HG03103 (cell line): ENCODE results near the gene ABCC2.
"Not testable (repeated sequence)": the region's sequence is repeated elsewhere in the genome, so short reads cannot be mapped to it uniquely, and the experiment has no call there.

Experiments
- ATAC-seq: cut with Tn5 transposase; IDR thresholded peaks from one replicate; pipeline ENCODE4 v1.9.1; 2021; ENCODE audit warnings: low read depth; ENCODE audit not compliant: unreplicated experiment

The ABCC2 gene

DNA sequence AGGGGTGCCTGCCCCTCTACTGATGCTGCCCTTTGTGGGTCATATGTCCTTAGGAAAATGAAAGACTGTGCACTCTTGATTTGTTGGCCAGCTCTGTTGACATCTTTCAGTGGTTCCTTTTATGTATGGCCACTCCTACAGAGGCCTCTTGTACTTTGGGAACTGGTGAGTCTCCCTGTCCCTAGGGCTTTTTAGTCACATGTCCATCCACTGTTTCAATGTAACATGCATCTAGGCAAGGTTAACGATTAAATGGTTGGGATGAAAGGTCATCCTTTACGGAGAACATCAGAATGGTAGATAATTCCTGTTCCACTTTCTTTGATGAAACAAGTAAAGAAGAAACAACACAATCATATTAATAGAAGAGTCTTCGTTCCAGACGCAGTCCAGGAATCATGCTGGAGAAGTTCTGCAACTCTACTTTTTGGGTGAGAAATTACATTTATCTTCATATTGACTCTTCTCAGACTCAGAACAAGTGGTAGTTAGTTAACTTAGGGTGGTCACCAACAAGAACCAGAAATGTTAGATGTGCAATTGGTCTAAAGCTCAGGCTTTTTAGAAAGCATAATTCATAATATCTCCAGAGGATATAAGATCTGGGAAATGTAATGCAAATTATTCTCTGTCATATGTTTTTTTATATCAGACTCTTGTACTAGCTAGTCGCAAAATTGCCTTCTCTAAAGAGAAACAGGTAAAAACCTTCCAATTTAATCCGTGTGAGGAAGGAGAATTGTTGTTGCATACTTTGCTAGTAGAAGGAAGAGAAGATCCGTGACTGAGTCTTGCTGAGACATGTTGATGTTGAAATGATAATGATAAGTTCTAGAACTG is at the start of gene ABCC2:
ABCC2 (plus strand) TSS at position 194 of the 840 bp plus-strand sequence; CDS start at position 399, 205 bp downstream.
- ATAC-seq, result no peak

DNA sequence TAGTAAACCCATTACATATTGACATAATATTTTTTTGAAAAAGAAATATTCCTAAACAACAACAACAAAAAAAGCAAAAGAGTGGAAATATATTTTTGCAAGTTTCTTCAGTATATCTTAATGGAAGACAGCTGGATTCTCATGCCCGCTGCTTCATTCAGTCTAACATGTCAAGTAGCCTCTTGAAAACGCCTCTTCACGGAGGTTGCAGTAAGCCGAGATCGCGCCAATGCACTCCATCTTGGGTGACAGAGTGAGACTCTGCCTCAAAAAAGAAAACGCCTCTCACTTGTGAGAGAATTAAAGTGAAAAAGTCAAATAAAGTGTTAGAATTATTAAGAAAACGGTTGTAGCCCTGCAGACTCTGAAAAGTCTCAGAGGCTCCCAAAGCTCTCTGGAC is 49.1 kb upstream of the ABCC2 start:
- ATAC-seq, result no peak

DNA sequence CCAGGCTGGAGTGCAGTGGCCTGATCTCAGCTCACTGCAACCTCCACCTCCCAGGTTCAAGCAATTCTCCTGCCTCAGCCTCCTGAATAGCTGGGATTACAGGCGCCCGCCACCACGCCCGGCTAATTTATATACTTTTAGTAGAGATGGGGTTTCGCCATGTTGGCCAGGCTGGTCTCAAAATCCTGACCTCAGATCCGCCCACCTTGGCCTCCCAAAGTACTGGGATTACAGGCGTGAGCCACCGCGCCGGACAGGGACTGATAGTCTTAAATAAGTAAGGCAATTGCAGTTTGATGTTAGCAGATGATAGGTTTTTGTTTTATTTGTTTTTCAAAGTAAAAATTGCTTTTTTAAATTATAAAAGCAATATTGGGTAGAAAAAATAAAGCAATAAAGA is 48.3 kb upstream of the ABCC2 start:
- not testable (repeated sequence) for ATAC-seq

DNA sequence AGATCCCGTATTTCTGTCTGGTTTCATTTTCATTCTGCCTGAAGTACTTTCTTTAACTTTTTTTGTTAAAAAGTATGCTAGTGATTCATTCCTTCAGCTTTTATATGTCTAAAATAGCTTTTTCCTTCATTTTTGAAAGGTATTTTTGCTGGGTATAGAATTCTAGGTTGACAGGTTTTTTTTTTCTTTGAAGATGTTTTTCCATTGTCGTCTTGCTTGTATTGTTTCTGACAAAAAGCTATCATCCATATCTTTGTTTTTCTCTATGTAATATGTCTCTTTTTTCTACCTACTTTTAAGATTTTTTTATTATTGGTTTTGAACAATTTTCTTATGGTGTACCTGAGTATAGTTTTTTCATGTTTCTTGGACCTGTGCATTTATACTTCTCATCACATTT is 42.2 kb upstream of the ABCC2 start:
- no peak for ATAC-seq

DNA sequence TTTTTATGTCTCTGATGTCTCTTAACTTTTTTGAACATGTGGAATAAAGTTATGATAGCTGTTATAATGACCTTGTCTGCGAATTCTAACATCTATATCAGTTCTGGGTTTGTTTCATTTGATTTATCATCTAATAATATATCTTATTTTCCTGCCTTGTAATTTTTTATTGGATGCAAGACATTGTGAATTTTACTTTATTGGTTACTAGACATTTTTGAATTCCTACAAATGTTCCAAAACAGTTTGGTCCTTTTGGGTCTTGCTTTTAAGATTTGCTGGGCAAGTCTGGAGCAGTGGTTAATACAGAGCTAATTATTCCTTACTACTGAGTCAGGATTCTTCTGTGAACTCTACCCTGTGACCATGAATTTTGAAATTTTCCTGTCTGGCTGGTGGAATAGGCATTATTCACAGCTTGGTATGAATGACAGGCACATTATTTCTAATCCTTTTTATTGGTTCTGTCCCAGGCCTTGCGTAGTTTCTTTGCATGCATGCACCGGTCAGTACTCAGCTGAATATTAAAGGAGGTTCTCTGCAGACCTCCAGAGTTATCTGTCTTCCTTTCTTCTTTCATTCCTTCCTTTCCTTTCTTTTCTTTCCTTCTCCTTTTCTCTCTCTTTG is 41.4 kb upstream of the ABCC2 start:
- ATAC-seq, result no peak

DNA sequence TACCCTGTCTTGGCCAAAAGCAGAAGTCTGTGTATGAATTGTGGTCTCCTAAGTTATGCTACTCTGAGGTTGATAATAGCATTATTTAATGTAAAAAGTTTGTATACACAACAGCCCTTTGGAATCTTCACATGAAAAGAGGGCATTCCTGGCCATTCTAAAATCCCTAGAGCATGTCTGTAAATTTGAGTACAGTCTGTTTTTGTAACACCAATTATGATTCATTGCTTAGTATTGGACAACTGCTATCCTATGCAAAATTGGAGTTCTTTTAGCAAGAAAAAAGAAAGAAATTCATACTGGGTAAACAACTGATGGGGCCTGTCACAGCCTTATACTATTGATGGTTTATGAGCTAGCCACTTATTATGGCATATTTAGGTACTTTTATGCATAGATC is 40.2 kb upstream of the ABCC2 start:
- ATAC-seq, result no peak

DNA sequence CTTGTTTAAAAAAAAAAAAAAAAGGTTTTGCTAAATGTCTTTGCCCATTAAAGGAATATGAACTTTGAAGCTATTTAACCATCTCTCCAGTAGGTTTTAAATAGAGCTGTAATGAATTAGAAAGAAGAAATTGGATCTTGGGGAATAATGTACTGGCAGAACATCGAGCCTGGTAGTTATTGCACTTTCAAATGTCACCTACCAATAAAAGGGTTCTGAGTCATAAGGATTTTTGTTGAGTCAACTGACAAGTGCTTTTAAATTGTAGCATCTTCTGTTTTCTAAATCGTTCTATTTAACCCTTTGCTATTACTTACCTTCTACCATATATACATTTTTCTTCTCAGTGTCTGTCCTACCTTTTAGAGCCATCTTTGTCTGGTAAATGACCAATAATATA is 39.7 kb upstream of the ABCC2 start:
- ATAC-seq, result no peak

DNA sequence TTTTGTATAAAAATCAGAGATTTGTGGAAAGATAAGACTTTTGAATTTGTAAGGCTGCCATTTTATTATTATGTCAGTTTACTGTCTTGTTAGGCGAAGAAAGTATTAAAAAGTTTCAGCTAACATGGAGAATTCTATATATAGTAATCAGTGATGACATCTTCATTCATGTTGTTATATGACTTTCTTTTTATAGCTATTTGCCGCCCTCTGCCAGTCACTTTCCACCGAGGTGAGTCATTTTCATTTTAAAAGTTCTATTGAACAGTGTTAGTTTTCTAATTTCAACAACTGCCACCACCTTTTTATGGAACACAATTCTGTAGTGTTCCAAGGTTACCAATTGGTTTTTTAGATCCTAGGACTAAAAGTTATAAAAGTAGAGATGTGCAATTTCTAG is 38.6 kb upstream of the ABCC2 start:
- no peak for ATAC-seq

DNA sequence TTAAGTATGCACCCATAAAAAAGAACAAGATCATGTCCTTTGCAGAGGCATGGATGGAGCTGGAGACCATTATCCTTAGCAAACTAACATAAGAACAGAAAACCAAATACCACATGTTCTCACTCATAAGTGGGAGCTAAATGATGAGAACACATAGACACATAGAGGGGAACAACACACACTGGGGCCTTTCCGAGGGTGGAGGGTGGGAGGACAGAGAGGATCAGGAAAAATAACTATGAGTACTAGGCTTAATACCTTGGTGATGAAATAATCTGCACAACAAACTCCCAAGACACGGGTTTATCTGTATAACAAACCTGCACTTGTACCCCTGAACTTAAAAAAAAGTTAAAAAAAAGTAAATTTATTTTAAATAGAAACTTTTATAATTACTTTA is 36.3 kb upstream of the ABCC2 start:
- ATAC-seq, result not testable (repeated sequence)

DNA sequence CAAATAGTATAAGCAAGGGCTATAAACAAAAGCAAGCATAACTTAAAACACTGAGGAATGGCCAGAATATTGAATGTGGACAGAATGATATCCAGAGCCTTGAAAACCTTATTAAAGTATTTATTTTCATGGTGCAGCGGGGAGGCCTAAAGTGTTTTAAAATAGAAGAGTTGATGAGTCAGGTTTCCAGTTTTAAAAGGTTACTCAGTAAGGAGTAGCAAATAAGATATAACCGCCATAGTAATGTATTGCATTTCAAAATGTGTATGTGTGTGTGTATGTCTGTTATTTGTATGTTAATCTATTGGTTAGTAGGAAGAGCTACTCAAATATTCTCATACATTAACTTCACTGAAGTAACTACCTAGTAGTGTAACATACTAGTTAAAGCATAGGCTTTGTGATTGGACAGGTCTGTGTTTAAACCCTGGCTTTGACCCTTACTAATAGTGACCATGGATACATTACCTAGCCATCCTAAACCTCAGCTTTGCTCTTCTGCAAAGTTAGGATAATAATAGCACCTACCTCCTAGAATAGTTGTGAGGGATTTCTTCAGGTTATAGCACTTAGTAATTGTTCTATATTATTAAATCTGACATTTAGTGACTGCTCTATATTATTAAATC is 33.5 kb upstream of the ABCC2 start:
- ATAC-seq, result no peak

DNA sequence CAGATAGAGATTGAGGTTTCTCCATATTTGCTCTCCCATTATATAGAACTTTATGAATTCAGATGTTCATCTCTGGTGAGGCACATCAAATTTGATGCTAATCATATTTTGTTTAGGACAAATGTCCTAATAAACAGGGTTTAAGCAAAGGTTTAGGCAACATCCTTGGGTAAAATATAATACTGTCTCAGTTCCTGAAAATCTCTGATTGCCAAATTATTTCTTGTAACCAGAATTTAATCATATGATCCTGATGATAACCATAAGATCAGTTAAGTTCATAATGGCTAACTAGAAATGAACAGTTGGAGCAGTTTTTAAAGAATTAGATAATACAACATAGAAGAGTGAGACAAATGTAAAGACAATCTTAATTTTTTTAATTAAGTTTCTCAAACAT is 31.8 kb upstream of the ABCC2 start:
- ATAC-seq, result no peak

DNA sequence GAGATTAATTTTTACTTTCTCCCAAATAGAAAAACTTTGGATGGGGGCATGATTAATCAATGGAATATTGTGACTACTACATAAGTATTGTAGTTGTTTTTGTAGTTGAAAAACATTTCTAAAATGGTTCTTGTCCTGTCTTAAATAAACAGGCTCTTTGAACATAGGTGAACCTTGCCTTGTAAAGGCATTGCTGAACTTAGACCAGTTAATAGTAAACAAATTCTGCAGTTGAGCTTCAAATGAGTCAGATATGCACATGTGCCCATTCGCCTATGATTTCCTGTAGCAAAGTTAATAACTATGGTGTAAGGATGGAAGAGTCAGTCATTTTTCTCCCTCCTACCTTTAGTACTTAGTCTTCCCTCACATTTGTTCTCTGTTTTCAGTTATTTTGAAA is 27.8 kb upstream of the ABCC2 start:
- ATAC-seq, result no peak

DNA sequence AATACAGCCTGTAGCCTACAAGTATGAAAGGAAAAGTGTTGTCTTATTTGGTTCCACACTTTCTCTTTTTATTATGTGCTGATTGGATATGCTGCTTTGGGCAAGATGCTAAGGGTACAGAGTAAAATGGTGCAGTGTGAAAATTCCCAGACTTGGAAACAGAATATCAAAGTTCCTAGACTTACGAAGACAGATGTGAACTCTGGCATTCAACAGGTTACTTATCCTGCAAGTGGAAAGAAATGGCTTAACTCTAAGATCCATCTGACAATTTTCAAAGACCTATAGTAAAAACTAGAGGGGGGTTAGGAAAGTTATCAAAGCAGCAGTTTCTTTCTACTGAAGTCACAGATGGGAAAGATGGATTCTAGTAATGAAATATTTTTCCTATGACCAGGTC is 26.3 kb upstream of the ABCC2 start:
- no peak for ATAC-seq

DNA sequence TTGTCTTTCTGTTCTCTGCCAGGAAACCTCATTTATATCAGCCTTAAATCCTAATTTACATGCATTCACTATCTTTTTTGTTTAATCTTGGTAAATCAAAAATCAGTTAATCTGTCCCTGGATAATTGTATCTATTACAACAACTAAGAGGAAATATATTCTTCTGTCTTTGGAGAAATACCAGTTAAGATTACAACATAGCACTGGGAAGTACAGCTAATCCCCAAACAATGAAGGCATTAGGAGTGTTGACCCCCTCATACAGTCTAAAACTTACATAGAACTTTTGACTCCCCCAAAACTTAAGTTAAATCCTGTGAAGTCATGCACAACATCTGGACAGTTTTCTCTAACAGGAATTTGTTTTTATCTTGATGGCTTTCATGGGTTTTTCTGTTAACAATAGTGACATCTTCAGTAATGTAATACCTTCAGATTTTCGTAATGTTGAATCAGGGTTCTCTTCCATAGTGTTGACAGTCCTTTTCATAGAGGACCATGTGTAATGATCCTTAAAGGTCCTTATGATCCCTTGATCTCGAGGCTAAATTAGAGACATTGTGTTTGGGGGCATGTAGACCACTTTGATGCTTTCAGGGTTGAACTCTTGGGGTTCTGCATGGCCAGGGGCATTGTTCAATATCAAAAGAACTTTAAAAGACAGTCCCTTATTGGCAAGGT is 24.1 kb upstream of the ABCC2 start:
- no peak for ATAC-seq

DNA sequence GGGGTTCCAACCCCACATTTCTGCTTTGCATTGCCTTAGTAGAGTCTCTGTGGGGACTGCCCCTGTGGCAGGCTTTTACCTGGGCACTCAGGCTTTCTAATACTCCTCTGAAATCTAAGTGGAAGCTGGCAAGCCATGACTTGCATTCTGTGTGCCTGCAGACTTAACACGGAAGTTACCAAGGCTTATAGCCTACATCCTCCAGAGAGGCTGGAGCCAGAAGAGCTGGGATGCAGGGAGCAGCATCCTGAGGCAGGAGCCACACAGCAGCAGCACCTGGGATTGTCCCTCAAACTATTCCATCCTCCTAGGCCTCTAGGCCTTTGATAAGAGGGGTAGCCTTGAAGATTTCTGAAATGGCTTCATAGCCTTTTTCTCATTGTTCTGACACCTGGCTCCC is 22.1 kb upstream of the ABCC2 start:
- ATAC-seq, result no peak

DNA sequence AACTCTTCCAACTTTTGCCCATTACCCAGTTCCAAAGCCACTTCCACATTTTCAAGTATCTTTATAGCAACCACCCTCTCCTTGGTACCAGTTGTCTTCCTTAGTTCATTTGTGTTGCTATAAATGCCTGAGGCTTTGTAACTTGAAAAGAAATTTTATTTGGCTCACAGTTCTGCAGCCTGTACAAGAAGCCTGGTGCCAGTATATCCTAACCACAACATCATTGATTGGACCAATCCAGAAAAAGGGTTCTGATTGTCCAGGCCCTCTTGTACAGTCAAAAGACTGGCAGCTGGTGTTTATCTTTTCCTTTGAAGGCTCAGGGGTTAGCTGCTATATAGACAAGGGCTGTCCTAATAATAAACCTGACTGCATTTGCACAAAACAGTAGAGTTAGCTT is 21.1 kb upstream of the ABCC2 start:
- no peak for ATAC-seq

DNA sequence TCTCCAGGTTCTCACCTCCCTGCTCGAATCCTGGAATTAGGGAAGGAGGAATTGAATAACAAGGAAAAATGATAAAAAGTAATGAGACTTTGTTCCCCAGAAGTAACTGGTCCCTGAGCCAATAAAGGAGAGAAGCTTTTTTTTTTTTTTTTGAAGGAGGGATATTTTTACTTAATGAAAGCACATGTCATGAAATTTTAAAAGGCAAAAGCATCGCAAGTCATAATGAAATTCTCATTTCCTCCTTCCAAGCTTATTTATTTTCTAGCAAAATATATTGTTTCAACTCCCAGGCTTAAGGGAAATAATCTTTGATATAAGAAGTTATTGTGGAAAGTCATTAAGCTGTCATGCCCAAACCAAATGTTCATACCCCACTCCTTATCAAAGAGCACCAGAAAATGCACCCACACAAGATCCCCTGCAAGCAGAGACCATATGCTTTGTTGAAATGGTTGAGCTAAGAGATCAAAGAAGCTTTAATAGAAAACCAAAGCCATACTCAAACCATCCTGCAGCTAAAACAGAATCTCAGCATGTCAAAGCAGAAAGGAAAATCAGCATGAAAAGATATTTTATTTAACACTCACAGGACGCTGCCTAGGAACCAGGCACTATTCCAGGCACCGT is 16.7 kb upstream of the ABCC2 start:
- ATAC-seq, result no peak

DNA sequence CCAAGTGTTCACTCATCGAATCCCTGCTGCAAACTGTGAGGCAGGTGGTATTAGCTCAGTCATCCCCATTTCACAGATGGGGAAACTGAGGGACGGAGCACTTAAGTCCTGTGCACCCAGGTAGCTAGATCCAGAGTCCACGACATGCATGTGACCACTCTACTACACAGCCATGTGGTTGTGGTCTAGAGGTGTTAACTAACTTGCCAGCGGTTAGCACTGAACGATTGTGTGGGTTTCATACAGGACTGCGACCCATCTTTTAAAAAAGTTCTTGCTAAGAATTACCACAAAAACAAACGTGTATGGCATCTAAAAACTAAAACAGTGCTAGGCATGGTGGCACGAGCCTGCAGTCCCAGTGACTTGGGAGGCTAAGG is 16.1 kb upstream of the ABCC2 start:
- no peak for ATAC-seq

DNA sequence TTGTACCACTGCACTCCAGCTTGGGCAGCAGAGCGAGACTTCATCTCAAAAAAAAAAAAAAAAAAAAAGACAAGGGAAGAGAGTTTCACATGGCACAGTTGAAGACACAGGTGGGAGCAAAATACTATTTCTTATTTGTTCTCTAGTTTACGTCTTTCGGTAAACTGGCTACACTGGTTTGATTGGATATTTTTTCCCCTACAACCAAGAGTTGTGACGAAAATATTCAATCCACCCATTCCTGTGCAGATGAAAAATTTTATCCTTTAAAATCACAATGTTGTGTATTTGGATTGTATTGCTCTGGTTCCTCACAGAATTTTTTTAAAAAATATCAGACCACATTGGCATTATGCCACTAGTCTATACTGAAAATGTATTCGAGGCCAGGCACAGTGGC is 14.5 kb upstream of the ABCC2 start:
- ATAC-seq, result no peak

DNA sequence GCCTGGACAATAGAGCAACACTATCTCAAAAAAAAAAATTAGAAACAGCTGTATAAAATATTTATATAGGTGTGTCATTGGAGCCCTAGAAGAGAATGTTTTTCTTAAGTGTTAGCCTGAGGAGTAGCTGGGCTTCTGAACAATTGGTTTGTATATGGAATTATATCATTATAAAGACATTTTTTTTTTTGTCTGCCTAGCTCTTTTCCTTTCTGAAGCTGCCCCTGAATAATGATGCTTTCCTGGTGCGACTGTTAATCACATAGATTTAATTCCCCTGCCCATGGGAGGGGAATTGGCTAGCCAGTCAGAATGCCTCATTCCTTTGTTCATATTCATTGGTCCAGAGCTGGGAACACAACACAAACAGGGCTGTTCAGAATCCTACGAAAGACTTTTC is 13.9 kb upstream of the ABCC2 start:
- no peak for ATAC-seq

DNA sequence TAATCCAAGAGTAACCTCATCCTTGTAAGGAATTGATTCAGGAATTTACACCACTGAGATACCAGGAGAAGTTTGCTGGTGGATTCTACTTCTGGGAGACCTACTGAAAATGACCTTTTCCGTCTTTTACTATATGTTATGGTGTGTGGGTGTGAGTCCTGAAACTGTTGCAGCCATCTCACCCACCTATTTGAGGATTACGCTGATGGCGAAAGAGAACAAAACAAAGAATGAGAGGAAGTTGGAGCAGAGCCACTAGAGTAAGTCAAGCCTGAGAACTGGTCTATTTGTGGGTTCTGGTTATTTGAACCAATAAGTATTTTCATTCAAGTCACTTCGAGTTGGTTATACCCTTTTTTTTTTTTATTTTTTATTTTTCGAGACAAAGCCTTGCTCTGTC is 12.7 kb upstream of the ABCC2 start:
- ATAC-seq, result no peak
